Bronchial epithelial cell (primary cell): ENCODE data around the gene ABTB2. TPM values are rescaled to one million over a fixed set of nuclear protein-coding genes. Genes with fewer than 3 reads are reported as not detected.

Experiments used
- DNase-seq: peaks from one replicate; pipeline ENCODE4 v3.0.0-alpha.2; 2010; ENCODE audit warnings: low read depth
- FAIRE-seq: peaks from 2 replicates; lab custom pipeline; 2011; peaks lifted over from hg19 to GRCh38; lab: Jason Lieb, UNC
- H3K27me3 ChIP-seq: 2 replicates; pipeline ENCODE4 v1.5.1; 2011; ENCODE audit warnings: low read length; ENCODE audit not compliant: control insufficient read depth, insufficient read depth
- H3K36me3 ChIP-seq: 2 replicates; pipeline ENCODE4 v1.5.1; 2011; ENCODE audit warnings: low read length; ENCODE audit not compliant: control insufficient read depth, insufficient read depth
- H3K4me3 ChIP-seq: 2 replicates; pipeline ENCODE4 v1.5.1; 2011; ENCODE audit warnings: mild to moderate bottlenecking, low read depth, low read length, control low read depth
- total RNA-seq: library from RNA; depleted of rRNA; stranded (reverse); fragments of >200 nt; gene quantifications from 2 replicates; pipeline ENCODE4 v1.2.1, GENCODE V29; 2014
- TF ChIP-seq, protein P1 (sequence below): IDR thresholded peaks from 2 replicates; pipeline ENCODE4 v1.5.1; 2011; ENCODE audit warnings: mild to moderate bottlenecking, moderate library complexity, low read length, control low read depth, inconsistent platforms; ENCODE audit not compliant: insufficient read depth, severe bottlenecking

Gene ABTB2
- total RNA-seq, 1 donor from 2014 or later, result 0.53 TPM

DNA sequence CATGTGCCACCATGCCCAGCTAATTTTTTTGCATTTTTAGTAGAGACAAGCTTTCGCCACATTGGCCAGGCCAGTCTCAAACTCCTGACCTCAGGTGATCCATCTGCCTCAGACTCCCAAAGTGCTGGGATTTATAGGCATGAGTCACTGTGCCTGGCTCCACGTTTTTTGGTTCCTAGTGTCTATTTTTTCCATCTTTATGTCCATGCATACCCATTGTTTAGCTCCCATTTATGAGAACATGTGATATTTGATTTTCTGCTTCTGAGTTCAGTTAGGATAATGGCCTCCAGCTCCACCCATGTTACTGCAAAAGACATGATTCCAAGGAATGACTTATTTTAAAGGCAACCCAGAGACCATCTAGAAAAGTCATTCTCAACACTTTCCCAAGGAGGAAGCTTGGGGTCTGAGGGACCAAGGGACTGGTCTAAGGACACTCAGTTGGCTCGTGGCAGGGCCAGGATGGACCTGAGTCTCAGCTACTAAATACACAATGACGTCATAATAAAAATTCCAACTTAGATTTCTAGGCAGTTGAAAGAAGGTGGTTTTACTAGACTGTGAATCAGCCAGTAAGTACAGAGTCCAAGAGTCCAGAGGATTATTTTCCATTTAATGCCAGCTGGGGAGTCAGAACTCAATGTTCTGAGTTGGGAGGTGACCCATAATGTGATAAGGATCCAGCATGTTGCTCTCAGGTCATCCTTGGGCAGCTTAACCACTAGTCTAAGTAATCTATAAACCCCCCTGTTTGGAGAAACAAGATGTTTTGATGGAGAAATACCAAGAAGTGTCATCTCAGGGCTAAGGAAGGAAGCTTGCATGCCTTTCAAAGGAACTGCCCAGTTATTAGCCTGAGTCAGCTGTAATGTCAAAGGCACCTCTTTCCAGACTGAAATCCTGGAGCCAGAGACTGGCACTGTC lies 39.4 kb downstream of the ABTB2 start:
- DNase-seq, result peak; percentile 43
- no peak overlapping the region for H3K4me3 ChIP-seq
- no peak for FAIRE-seq
- H3K27me3 ChIP-seq, result peaks cover 5% of the 10 kb centered on the region
- TF ChIP-seq, protein P1, sequence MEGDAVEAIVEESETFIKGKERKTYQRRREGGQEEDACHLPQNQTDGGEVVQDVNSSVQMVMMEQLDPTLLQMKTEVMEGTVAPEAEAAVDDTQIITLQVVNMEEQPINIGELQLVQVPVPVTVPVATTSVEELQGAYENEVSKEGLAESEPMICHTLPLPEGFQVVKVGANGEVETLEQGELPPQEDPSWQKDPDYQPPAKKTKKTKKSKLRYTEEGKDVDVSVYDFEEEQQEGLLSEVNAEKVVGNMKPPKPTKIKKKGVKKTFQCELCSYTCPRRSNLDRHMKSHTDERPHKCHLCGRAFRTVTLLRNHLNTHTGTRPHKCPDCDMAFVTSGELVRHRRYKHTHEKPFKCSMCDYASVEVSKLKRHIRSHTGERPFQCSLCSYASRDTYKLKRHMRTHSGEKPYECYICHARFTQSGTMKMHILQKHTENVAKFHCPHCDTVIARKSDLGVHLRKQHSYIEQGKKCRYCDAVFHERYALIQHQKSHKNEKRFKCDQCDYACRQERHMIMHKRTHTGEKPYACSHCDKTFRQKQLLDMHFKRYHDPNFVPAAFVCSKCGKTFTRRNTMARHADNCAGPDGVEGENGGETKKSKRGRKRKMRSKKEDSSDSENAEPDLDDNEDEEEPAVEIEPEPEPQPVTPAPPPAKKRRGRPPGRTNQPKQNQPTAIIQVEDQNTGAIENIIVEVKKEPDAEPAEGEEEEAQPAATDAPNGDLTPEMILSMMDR, result no peak
- H3K36me3 ChIP-seq, result no peaks in the 10 kb centered on the region

DNA sequence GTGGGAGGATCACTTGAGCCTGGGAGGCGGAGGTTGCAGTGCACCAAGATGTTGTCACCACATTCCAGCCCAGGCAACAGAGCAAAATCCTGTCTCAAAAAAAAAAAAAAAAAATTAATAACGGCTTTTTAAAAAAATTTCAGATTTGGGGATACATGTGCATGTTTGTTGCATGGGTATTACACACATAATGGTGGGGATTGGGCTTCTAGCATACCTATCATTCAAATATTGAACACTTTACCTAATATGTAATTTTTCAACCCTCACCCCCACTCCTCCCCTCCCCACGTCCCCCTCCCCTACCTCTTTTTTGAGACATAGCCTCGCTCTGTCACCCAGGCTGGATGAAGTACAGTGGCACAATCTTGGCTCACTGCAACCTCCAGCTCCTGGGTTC lies 40.1 kb downstream of the ABTB2 start:
- FAIRE-seq (no peak), DNase-seq (no peak)
- TF ChIP-seq, protein P1, result no peak

DNA sequence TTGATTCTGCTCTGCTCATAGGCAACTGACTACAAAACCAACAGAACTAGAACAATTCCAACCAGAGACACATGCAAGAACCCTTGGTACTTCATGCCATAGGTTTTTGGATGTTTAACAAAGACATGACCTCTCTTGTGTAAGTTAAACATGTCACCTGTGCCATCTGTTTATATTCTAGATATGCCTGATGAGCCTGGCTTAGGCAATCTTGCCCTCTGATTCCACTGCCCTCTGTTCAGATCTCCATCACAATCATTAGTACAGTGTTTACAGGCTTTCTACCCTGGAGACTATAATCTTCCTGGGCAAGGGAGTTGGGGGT lies 40.8 kb downstream of the ABTB2 start:
- FAIRE-seq, result no peak
- Histone ChIP-seq H3K27me3 (peaks cover 5% of the 10 kb centered on the region), H3K36me3 (no peaks in the 10 kb centered on the region), H3K4me3 (no peak overlapping the region)
- DNase-seq, result no peak
- TF ChIP-seq, protein P1, result no peak

More for the DNA sequence above, 40.1 kb downstream of the ABTB2 start:
- no peak overlapping the region for H3K4me3 ChIP-seq
- H3K36me3 ChIP-seq, result no peaks in the 10 kb centered on the region
- H3K27me3 ChIP-seq, result peaks cover 5% of the 10 kb centered on the region

- no peaks in the 10 kb centered on the region for H3K36me3 ChIP-seq
- no peak for DNase-seq
- H3K27me3 ChIP-seq, result peaks cover 5% of the 10 kb centered on the region
- TF ChIP-seq, protein P1, result no peak
- no peak overlapping the region for H3K4me3 ChIP-seq
- FAIRE-seq, result no peak
Observed at GRCh38 chr11:34316347-34317035, 41.3 kb downstream of the ABTB2 start.

- FAIRE-seq, result no peak
- Histone ChIP-seq H3K4me3 (no peak overlapping the region), H3K36me3 (no peaks in the 10 kb centered on the region), H3K27me3 (peaks cover 5% of the 10 kb centered on the region)
- DNase-seq, result no peak
- TF ChIP-seq, protein P1, result no peak
Observed at GRCh38 chr11:34315394-34315793, 42.4 kb downstream of the ABTB2 start.
